DMS114 treated with DMSO at 0.1 percent for 48 hours (cell line): ENCODE data around the gene IFT43.

Experiments
- DNase-seq: peaks from one replicate; lab custom pipeline; 2025; ENCODE audit not compliant: unreplicated experiment; lab: John Stamatoyannopoulos, UW

Gene IFT43

GRCh38 chr14:76073717-76074116, 88.2 kb downstream of the IFT43 start:
- DNase-seq: no peak

- no peak for DNase-seq
Observed at GRCh38 chr14:76077340-76077739, 91.8 kb downstream of the IFT43 start.

- DNase-seq: no peak
Observed at GRCh38 chr14:76078501-76078900, 92.9 kb downstream of the IFT43 start.

- DNase-seq: no peak
Observed at GRCh38 chr14:76080025-76080424, 94.5 kb downstream of the IFT43 start.

GRCh38 chr14:76080471-76080870, 94.9 kb downstream of the IFT43 start:
- no peak for DNase-seq

GRCh38 chr14:76081642-76082041, 96.1 kb downstream of the IFT43 start:
- DNase-seq: no peak

GRCh38 chr14:76083796-76084765, 98.5 kb downstream of the IFT43 start:
- DNase-seq: no peak

- DNase-seq: no peak
Observed at GRCh38 chr14:76085358-76085757, 99.8 kb downstream of the IFT43 start.

- no peak for DNase-seq
Observed at GRCh38 chr14:76086636-76087035, 101.1 kb downstream of the IFT43 start.

- no peak for DNase-seq
Observed at GRCh38 chr14:76088326-76088725, 102.8 kb downstream of the IFT43 start.

GRCh38 chr14:76088771-76089571, 103.4 kb downstream of the IFT43 start:
- DNase-seq: no peak

GRCh38 chr14:76089575-76089974, 104.0 kb downstream of the IFT43 start:
- DNase-seq: no peak

- no peak for DNase-seq
Observed at GRCh38 chr14:76090616-76091391, 105.2 kb downstream of the IFT43 start.

- no peak for DNase-seq
Observed at GRCh38 chr14:76093077-76093476, 107.5 kb downstream of the IFT43 start.

- no peak for DNase-seq
Observed at GRCh38 chr14:76096257-76096656, 110.7 kb downstream of the IFT43 start.

GRCh38 chr14:76097547-76097946, 112.0 kb downstream of the IFT43 start:
- no peak for DNase-seq

GRCh38 chr14:76098047-76098446, 112.5 kb downstream of the IFT43 start:
- no peak for DNase-seq

GRCh38 chr14:76098916-76099675, 113.5 kb downstream of the IFT43 start:
- DNase-seq: no peak

GRCh38 chr14:76100236-76100635, 114.7 kb downstream of the IFT43 start:
- DNase-seq: no peak
